Epithelial cell of proximal tubule (primary cell): ENCODE results near the gene HOXA9. TPM values are rescaled to one million over a fixed set of nuclear protein-coding genes. Genes with fewer than 3 reads are reported as not detected.

Experiments
- DNase-seq: peaks from one replicate; pipeline ENCODE4 v3.0.0-alpha.2; 2011; ENCODE audit warnings: low read depth
- H3K4me3 ChIP-seq: 2 replicates; pipeline ENCODE4 v1.5.1; 2011; ENCODE audit warnings: low read depth, mild to moderate bottlenecking, low read length
- CTCF ChIP-seq: conservative IDR thresholded peaks from 2 replicates; pipeline ENCODE4 v1.5.1; 2012; ENCODE audit warnings: low read depth, mild to moderate bottlenecking, low read length
- total RNA-seq: library from RNA; depleted of rRNA; stranded (reverse); fragments of >200 nt; gene quantifications from 2 replicates; pipeline ENCODE4 v1.2.3, GENCODE V29; 2015

HOXA9 gene
- total RNA-seq, 1 donor from 2014 or later: 104 TPM

GRCh38 chr7:27203964-27204594, 38.7 kb upstream of the HOXA9 start:
- no peak for DNase-seq
- no peak overlapping the region for H3K4me3 ChIP-seq
- TF ChIP-seq CTCF: no peak

GRCh38 chr7:27203365-27203953, 38.1 kb upstream of the HOXA9 start:
- no peak for DNase-seq
- TF ChIP-seq CTCF: no peak
- H3K4me3 ChIP-seq: no peak overlapping the region

- DNase-seq: no peak
- H3K4me3 ChIP-seq: no peak overlapping the region
- TF ChIP-seq CTCF: no peak
Measured at GRCh38 chr7:27202862-27203134, 37.5 kb upstream of the HOXA9 start.

GRCh38 chr7:27202018-27202861, 36.9 kb upstream of the HOXA9 start:
- DNase-seq: no peak
- H3K4me3 ChIP-seq: no peak overlapping the region
- TF ChIP-seq CTCF: no peak

GRCh38 chr7:27201580-27202017, 36.3 kb upstream of the HOXA9 start:
- no peak overlapping the region for H3K4me3 ChIP-seq
- no peak for TF ChIP-seq CTCF
- DNase-seq: no peak

GRCh38 chr7:27200761-27201579, 35.6 kb upstream of the HOXA9 start:
- H3K4me3 ChIP-seq: peak overlapping the region; percentile 14
- no peak for TF ChIP-seq CTCF
- no peak for DNase-seq
